GM19467 (cell line): Measurements from ENCODE around the gene LDLRAD3.

Experiments used
- ATAC-seq: cut with Tn5 transposase; IDR thresholded peaks from one replicate; pipeline ENCODE4 v1.9.1; 2021; ENCODE audit warnings: mild to moderate bottlenecking, moderate library complexity; ENCODE audit not compliant: unreplicated experiment

The LDLRAD3 gene

GRCh38 chr11:36070213-36070953 lies 126.5 kb downstream of the LDLRAD3 start:
- ATAC-seq, result no peak

- ATAC-seq, result no peak
These were observed 127.1 kb downstream of the LDLRAD3 start for GRCh38 chr11:36070954-36071330.

- no peak for ATAC-seq
These were observed 128.1 kb downstream of the LDLRAD3 start for GRCh38 chr11:36071917-36072500.

GRCh38 chr11:36073411-36074203 lies 129.7 kb downstream of the LDLRAD3 start:
- no peak for ATAC-seq

- no peak for ATAC-seq
These were observed 131.1 kb downstream of the LDLRAD3 start for GRCh38 chr11:36074941-36075431.

- ATAC-seq, result no peak
These were observed 133.5 kb downstream of the LDLRAD3 start for GRCh38 chr11:36077368-36077767.

- ATAC-seq, result no peak
These were observed 134.2 kb downstream of the LDLRAD3 start for GRCh38 chr11:36077886-36078685.

- ATAC-seq, result no peak
These were observed 134.8 kb downstream of the LDLRAD3 start for GRCh38 chr11:36078686-36079055.

- ATAC-seq, result no peak
These were observed 136.2 kb downstream of the LDLRAD3 start for GRCh38 chr11:36079878-36080675.

- ATAC-seq, result no peak
These were observed 137.5 kb downstream of the LDLRAD3 start for GRCh38 chr11:36081274-36081945.

GRCh38 chr11:36086366-36086765 lies 142.5 kb downstream of the LDLRAD3 start:
- no peak for ATAC-seq

GRCh38 chr11:36088266-36088972 lies 144.6 kb downstream of the LDLRAD3 start:
- no peak for ATAC-seq

GRCh38 chr11:36089920-36090319 lies 146.1 kb downstream of the LDLRAD3 start:
- ATAC-seq, result no peak

- ATAC-seq, result no peak
These were observed 146.7 kb downstream of the LDLRAD3 start for GRCh38 chr11:36090356-36091109.

- no peak for ATAC-seq
These were observed 147.5 kb downstream of the LDLRAD3 start for GRCh38 chr11:36091256-36091811.

- ATAC-seq, result no peak
These were observed 148.6 kb downstream of the LDLRAD3 start for GRCh38 chr11:36092314-36093030.

GRCh38 chr11:36093548-36093947 lies 149.7 kb downstream of the LDLRAD3 start:
- no peak for ATAC-seq
